Muscle of leg (tissue), 11 donors: Measurements from ENCODE around the gene ANKS1A. TPM values are rescaled to one million over a fixed set of nuclear protein-coding genes. Genes with fewer than 3 reads are reported as not detected.
A peak's percentile ranks its signal among the peaks of the same experiment; 100 is the strongest.

Experiments
- DNase-seq: peaks from one replicate; pipeline ENCODE4 v3.0.0; 2013
- H3K27ac ChIP-seq: one replicate; pipeline ENCODE4 v1.5.1; 2013; ENCODE audit warnings: mild to moderate bottlenecking, low read length, control low read depth
- H3K27me3 ChIP-seq: one replicate; pipeline ENCODE4 v1.6.1; 2013; ENCODE audit warnings: low read length; ENCODE audit not compliant: control insufficient read depth, insufficient read depth
- H3K36me3 ChIP-seq: one replicate; pipeline ENCODE4 v1.6.1; 2013; ENCODE audit warnings: low read length; ENCODE audit not compliant: control insufficient read depth, insufficient read depth
- H3K4me1 ChIP-seq: one replicate; pipeline ENCODE4 v1.6.1; 2013; ENCODE audit warnings: low read length; ENCODE audit not compliant: control insufficient read depth, insufficient read depth
- H3K4me3 ChIP-seq: one replicate; pipeline ENCODE4 v1.5.1; 2013; ENCODE audit warnings: low read length, control low read depth
- H3K9me3 ChIP-seq: replicated peaks from 2 replicates; pipeline ENCODE4 v1.6.1; 2013; ENCODE audit warnings: low read depth, low read length; ENCODE audit not compliant: control insufficient read depth
- WGBS: methylation state at CpG from one replicate; pipeline ENCODE4 v1.1.5; 2013; ENCODE audit warnings: missing lambda C conversion rate; ENCODE audit not compliant: insufficient coverage; 5-methylcytosine and 5-hydroxymethylcytosine counted together
- polyA plus RNA-seq, 8 donors: library from polyadenylated mRNA; unstranded; fragments of 120-200 nt; gene quantifications; one replicate each; pipeline versions ENCODE4 v1.2.1 to v1.2.3, GENCODE V29; 2013; ENCODE audit warnings: inconsistent platforms in 1 of 8, low replicate concordance in 1 of 8; ENCODE audit not compliant: insufficient read length in 8 of 8, insufficient read depth in 1 of 8
- total RNA-seq: library from RNA; stranded (reverse); fragments of 120-200 nt; gene quantifications from one replicate; pipeline ENCODE4 v1.2.4, GENCODE V29; 2013

Gene ANKS1A
- total and polyA plus RNA-seq, 9 donors, result 22.7 to 56.0 (median 39.8) TPM

DNA sequence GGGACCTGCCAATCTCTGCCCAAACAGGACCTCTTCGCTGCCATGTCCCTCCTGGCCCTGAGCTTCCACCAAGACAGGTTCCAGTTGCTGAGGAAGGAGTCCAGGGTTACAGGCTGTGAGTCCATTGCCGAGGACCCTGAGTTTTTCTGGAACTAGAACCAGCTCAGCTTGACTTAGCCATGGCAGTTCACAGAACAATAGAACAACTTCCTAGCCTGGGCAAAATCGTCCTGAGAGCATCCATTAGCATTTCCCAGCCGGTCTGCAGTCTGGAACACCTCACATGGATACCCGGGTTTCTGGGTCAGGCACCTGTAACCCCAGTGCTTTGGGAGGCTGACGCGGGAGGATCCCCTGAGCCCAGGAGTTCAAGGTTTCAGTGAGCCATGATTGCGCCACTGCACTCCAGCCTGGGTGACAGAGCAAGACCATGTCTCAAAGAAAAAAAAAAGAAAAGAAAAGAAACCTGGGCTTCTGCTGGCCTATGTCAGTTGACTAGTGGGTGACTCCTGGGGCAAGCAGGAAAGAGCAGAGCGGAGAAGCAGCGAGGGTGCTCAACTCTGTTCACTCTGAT, 161.8 kb downstream of the ANKS1A start:
- Histone ChIP-seq H3K9me3 (no peaks in the 10 kb centered on the region), H3K27me3 (no peaks in the 10 kb centered on the region), H3K27ac (peak overlapping the region; percentile 87), H3K4me3 (no peak overlapping the region), H3K36me3 (peaks cover 28% of the 10 kb centered on the region), H3K4me1 (peaks cover 62% of the 10 kb centered on the region)
- DNase-seq, result no peak
- WGBS, result 86% methylated on average over 8 of the region's 10 CpGs

DNA sequence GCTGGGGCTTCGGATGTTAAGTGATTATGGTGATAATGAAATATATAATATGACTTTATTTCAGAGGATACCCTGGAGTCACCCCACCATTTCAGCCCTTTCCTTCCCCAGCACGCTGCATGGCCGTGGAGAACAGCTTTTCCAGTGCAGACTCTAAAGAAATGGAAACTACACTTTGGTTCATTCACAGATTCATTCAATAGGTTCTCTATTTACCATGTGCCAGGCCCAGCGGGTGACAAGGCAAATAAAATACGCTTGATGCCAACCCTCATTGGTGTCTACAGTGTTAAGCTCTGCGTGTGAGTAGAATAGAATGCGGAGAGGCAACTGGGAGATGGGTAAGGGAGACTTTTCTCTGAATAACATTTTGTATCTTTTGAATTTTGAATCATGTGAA, 162.3 kb downstream of the ANKS1A start:
- Histone ChIP-seq H3K9me3 (no peaks in the 10 kb centered on the region), H3K36me3 (peaks cover 30% of the 10 kb centered on the region), H3K27ac (no peak overlapping the region), H3K4me3 (no peak overlapping the region), H3K4me1 (peaks cover 60% of the 10 kb centered on the region), H3K27me3 (no peaks in the 10 kb centered on the region)
- no peak for DNase-seq
- 82% methylated on average over 4 of the region's 7 CpGs for WGBS

DNA sequence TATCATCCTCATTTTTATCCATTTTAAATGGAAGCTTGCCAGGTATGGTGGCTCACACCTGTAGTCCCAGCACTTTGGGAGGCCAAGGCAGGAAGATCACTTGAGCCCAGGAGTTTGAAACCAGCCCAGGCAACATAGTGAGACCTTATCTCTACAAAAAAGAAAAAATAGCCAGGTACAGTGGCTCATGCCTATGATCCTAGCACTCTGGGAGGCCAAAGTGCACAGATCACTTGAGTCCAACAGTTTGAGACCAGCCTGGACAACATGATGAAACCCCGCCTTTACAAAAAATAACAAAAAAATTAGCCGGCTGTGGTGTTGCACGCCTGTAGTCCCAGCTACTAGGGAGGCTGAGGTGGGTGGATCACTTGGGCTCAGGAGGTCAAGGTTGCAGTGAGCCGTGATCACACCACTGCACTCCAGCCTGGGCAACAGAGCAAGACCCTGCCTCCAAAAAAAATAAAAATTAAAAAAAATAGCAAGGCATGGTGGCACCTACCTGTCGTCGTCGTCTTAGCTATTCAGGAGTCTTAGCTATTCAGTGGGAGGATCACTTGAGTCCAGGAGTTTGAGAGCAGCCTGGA, 163.0 kb downstream of the ANKS1A start:
- no peaks in the 10 kb centered on the region for H3K27me3 ChIP-seq
- H3K4me3 ChIP-seq, result no peak overlapping the region
- H3K9me3 ChIP-seq, result no peaks in the 10 kb centered on the region
- peaks cover 33% of the 10 kb centered on the region for H3K36me3 ChIP-seq
- no peak for DNase-seq
- no CpG with 5 or more reads among the region's 7 CpGs for WGBS
- peaks cover 57% of the 10 kb centered on the region for H3K4me1 ChIP-seq
- peak overlapping the region; percentile 68 for H3K27ac ChIP-seq

DNA sequence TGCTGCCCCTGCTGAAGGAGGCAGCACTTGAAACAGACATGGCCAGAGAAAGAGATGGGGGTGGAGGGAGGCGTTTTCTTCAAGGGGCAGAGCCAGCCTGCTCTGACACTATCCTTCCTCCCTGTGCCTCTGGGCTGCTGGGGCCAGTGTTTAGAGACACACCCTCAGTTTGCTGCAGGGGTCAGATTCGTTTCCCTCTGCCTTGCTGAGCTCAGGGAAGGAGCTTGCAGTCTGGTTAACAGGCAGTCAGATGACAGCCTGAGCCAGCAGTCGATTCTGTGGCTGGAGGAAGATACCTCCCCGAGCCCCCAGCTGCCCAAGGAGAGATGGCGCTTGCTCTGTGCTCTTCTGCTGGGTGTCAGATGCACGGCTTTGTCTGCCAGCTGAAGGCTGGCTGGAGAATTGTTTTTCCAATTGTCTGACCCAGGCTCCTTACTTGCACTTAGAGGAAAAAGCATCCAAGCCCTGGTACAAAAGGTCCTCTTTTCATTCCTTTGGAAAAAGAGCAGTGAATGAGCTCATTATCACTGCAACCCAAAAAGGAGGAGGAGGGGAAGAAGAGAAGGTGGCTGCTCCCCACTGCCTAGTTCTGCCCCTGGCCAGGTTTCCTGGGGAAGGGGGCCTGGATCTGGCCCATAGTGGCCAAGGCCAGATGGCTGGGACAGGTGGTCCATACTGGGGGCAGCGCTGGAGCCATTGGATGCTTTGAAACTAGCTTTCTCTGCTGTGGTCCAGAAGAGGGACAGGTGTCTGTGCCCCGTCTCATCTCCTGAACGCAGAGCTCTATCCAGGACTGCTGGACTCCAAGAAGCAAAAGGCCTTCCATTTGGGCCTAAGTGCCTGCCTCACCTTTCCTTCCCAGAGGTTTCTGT, 163.9 kb downstream of the ANKS1A start:
- Histone ChIP-seq H3K27ac (peak overlapping the region; percentile 68), H3K4me3 (no peak overlapping the region), H3K9me3 (no peaks in the 10 kb centered on the region), H3K36me3 (peaks cover 40% of the 10 kb centered on the region), H3K4me1 (peaks cover 55% of the 10 kb centered on the region), H3K27me3 (no peaks in the 10 kb centered on the region)
- peak; percentile 85 for DNase-seq
- WGBS, result 44% methylated on average over 7 of the region's 9 CpGs

DNA sequence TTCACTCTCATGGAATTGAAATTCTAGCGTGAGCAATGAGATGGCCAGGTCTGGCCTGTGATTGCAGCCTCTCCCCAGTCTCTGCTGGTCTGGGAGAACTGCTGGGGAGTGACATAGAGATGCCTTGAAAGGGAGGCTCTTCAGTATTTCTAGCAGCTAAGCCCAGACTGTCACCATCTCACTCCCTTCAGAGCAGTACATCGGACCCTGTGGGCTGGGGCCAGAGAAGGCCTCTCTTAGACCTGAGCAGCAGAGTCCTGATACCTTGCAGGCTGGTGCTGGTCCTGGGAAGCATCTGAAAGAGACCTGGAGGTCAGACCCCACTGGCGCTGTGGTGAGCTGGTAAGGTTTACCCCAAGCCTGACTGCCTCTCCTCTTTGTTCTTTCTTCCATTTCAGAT, 164.6 kb downstream of the ANKS1A start:
- no peak for DNase-seq
- Histone ChIP-seq H3K36me3 (peaks cover 47% of the 10 kb centered on the region), H3K9me3 (no peaks in the 10 kb centered on the region), H3K27me3 (no peaks in the 10 kb centered on the region), H3K4me3 (no peak overlapping the region), H3K27ac (no peak overlapping the region), H3K4me1 (peaks cover 54% of the 10 kb centered on the region)
- 80% methylated on average over 1 of the region's 3 CpGs for WGBS

DNA sequence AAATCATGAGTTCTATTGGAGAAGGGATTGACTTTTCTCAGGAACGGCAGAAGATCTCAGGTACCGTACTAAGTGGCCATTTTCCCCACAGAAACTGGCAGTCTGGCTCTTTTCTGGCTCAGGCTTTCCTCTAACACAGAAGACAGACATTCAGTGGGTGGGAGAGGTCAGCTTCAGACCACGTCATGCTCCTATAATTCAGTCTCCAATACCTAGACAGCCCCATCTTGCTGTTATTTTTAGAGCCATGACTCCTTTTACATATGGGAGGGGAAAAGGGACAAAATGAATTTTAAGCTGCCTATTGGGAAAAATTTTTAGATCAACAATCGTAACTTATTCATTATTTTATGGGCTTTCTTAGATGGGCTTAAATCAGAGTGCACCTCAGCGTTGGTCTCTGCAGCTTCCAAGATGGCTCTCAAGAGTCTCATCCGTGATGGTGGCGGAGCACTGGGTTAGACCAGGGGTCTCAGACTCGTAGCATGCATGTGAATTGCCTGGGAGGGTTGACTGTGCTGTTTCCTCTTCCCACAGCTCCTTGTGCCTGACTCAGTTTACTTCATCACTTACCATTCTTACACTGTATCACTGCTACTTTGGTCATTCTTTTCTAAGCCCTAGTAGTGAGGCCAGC, 165.2 kb downstream of the ANKS1A start:
- Histone ChIP-seq H3K27me3 (no peaks in the 10 kb centered on the region), H3K27ac (no peak overlapping the region), H3K36me3 (peaks cover 52% of the 10 kb centered on the region), H3K4me1 (peaks cover 51% of the 10 kb centered on the region), H3K9me3 (no peaks in the 10 kb centered on the region), H3K4me3 (no peak overlapping the region)
- no peak for DNase-seq
- WGBS, result no CpG with 5 or more reads among the region's 8 CpGs

DNA sequence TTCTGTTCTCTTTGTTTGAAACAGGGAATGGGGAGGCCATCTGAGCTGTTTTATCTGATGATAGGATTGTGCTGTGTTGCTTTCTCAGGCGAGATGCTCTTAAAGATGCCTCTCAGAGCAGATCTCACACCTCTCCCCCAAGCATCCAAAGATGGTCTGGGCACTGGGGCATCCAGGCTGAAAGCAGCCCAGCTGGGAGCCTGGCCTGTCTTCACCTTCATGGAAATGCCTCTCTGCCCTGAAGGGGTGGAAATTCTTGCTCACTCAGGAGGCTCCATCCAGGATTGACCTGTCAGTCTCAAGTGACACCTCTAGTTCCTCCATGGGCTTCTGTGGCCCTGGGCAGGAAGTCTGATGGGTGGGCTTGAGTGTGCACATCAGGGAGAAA, 165.7 kb downstream of the ANKS1A start:
- WGBS, result no CpG with 5 or more reads among the region's 1 CpG
- H3K27me3 ChIP-seq, result no peaks in the 10 kb centered on the region

DNA sequence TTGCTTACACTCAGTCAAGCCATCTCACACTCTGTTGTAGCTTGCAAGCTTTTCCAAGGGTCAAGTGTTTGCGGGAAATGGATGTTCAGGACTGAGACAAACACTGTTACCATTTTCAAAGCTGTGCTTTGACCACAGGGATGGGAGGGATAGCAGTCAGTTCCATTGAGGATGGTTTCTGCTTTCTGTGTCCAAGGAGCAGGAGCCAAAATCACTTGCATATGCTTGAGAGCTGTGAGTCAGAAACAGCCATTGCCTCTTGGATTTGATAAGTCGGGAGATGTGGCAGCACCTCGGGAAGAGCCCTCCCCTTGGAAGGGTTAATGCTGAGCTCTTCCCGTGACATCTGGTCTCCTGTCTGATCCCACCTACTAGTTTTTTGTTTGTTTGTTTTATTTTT, 166.8 kb downstream of the ANKS1A start:
- Histone ChIP-seq H3K27ac (no peak overlapping the region), H3K4me3 (no peak overlapping the region), H3K36me3 (peaks cover 67% of the 10 kb centered on the region), H3K27me3 (no peaks in the 10 kb centered on the region), H3K4me1 (peaks cover 37% of the 10 kb centered on the region), H3K9me3 (no peaks in the 10 kb centered on the region)
- peak; percentile 53 for DNase-seq
- no CpG with 5 or more reads among the region's 4 CpGs for WGBS

More for the DNA sequence above, 165.7 kb downstream of the ANKS1A start:
- Histone ChIP-seq H3K9me3 (no peaks in the 10 kb centered on the region), H3K4me3 (no peak overlapping the region), H3K4me1 (peaks cover 46% of the 10 kb centered on the region), H3K36me3 (peaks cover 56% of the 10 kb centered on the region), H3K27ac (no peak overlapping the region)
- DNase-seq, result no peak

DNA sequence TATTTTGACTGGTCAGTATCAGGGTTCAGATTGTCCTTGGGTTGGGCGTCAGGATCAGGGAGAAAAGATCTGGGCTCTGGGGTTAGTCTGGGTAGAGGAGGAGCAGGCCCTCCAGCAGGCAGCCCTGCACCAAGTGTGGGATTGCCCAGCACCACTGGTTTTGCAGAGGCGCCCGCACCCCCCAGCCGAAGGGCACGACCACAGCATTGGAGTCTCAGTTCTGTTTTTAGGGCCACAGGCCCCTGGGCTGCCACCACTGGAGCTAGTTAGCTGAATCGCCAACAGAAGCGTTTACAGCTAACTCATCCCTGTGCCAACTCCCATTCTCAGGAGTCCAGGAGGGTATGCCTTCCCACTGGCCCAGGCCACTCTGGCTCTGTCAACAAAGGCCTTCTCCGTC, 167.9 kb downstream of the ANKS1A start:
- H3K36me3 ChIP-seq, result peaks cover 73% of the 10 kb centered on the region
- H3K4me3 ChIP-seq, result no peak overlapping the region
- DNase-seq, result no peak
- H3K27ac ChIP-seq, result peak overlapping the region; percentile 79
- peaks cover 35% of the 10 kb centered on the region for H3K4me1 ChIP-seq
- no peaks in the 10 kb centered on the region for H3K27me3 ChIP-seq
- no peaks in the 10 kb centered on the region for H3K9me3 ChIP-seq
- WGBS, result 89% methylated on average over 6 of the region's 8 CpGs
